Measurements from ENCODE around the gene B4GALT5. TPM values are rescaled to one million over a fixed set of nuclear protein-coding genes. Genes with fewer than 3 reads are reported as not detected.
A peak's percentile ranks its signal among the peaks of the same experiment; 100 is the strongest.

Gene B4GALT5
- total RNA-seq, 2 experiments from 2014 or later, result 9.8 to 18.8 TPM

GRCh38 chr20:49696594-49696993 lies 17.1 kb downstream of the B4GALT5 start:
- no peaks in the 10 kb centered on the region for H3K9me2 ChIP-seq (ENCODE audit: insufficient read depth, low read length)
- H3K79me2 ChIP-seq (ENCODE audit: insufficient read depth, low read depth, low read length), result peaks cover 100% of the 10 kb centered on the region
- TF ChIP-seq, protein P1, sequence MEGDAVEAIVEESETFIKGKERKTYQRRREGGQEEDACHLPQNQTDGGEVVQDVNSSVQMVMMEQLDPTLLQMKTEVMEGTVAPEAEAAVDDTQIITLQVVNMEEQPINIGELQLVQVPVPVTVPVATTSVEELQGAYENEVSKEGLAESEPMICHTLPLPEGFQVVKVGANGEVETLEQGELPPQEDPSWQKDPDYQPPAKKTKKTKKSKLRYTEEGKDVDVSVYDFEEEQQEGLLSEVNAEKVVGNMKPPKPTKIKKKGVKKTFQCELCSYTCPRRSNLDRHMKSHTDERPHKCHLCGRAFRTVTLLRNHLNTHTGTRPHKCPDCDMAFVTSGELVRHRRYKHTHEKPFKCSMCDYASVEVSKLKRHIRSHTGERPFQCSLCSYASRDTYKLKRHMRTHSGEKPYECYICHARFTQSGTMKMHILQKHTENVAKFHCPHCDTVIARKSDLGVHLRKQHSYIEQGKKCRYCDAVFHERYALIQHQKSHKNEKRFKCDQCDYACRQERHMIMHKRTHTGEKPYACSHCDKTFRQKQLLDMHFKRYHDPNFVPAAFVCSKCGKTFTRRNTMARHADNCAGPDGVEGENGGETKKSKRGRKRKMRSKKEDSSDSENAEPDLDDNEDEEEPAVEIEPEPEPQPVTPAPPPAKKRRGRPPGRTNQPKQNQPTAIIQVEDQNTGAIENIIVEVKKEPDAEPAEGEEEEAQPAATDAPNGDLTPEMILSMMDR (conservative IDR thresholded peaks at IDR 0.05; ENCODE audit: low read length), result no peak
- TF ChIP-seq EZH2phosphoT487 (IDR thresholded peaks at IDR 0.05; ENCODE audit: borderline replicate concordance, low read depth, low read length), result no peak
- H3K4me1 ChIP-seq (ENCODE audit: insufficient read depth, low read length, poor library complexity, severe bottlenecking), result peaks cover 86% of the 10 kb centered on the region
- no peaks in the 10 kb centered on the region; the same call in 1 of the 2 replicates for H3K36me3 ChIP-seq (ENCODE audit: insufficient read depth, low read length)
- BruUV-seq (replicated peaks), result no TSS peak
- H3K4me3 ChIP-seq (ENCODE audit: low read depth, low read length, poor library complexity, severe bottlenecking), result no peak overlapping the region
- ChIA-PET CTCF (ENCODE audit: unreplicated experiment) (no interaction called here), POLR2A (interaction anchor here (0.7 to 2.0 kb wide), 6 partner anchors 11 to 63 kb away, joined by 3 to 10 read pairs (median 4); no protein-coding TSS in a partner anchor)
- H3K4me2 ChIP-seq (ENCODE audit: low read length), result peak overlapping the region; percentile 50; the same call in 1 of the 2 replicates
- no peak overlapping the region for H2AFZ ChIP-seq (ENCODE audit: low read length)
- intact Hi-C loops (cut with micrococcal nuclease; ENCODE audit: unreplicated experiment), result no loop called here
- DNase-seq (ENCODE audit: low spot score), result no peak
- H3K27ac ChIP-seq (ENCODE audit: low read depth, low read length, poor library complexity, severe bottlenecking), result no peak overlapping the region
- H4K20me1 ChIP-seq (ENCODE audit: insufficient read depth, low read length), result peaks cover 23% of the 10 kb centered on the region
- H3K9me3 ChIP-seq (ENCODE audit: low read length), result no peaks in the 10 kb centered on the region

DNA sequence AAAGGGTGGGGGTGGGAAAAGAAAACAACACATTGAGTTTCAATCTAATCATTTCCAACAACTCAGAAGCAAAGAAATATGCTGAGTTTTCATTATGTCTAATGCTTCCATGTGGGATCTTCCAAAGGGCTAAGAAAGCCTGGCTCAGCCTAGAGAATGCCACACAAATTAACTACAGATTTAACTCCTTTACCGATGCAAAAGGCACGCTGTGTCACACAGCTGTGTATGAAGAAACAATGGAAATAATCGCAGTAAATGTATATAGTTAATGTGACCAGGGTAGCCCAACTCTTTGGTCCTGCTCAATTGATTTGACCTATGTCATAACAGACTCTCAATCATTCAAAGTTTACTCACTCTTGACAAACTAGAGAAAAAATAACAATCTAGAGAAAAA lies 17.8 kb downstream of the B4GALT5 start:
- Histone ChIP-seq H3K36me3 (ENCODE audit: insufficient read depth, low read length) (no peaks in the 10 kb centered on the region; the same call in 1 of the 2 replicates), H4K20me1 (ENCODE audit: insufficient read depth, low read length) (peaks cover 23% of the 10 kb centered on the region), H3K4me1 (ENCODE audit: insufficient read depth, low read length, poor library complexity, severe bottlenecking) (peaks cover 78% of the 10 kb centered on the region), H3K9me3 (ENCODE audit: low read length) (no peaks in the 10 kb centered on the region), H3K79me2 (ENCODE audit: insufficient read depth, low read depth, low read length) (peaks cover 100% of the 10 kb centered on the region), H2AFZ (ENCODE audit: low read length) (no peak overlapping the region), H3K4me3 (ENCODE audit: low read depth, low read length, poor library complexity, severe bottlenecking) (no peak overlapping the region), H3K27ac (ENCODE audit: low read depth, low read length, poor library complexity, severe bottlenecking) (no peak overlapping the region), H3K4me2 (ENCODE audit: low read length) (no peak overlapping the region), H3K9me2 (ENCODE audit: insufficient read depth, low read length) (no peaks in the 10 kb centered on the region)
- TF ChIP-seq EZH2phosphoT487 (IDR thresholded peaks at IDR 0.05; ENCODE audit: borderline replicate concordance, low read depth, low read length), result no peak
- intact Hi-C loops (cut with micrococcal nuclease; ENCODE audit: unreplicated experiment), result no loop called here
- POLR2A ChIA-PET, result interaction anchor here (0.6 to 2.0 kb wide), 3 partner anchors 10 to 1833 kb away, joined by 3 to 10 read pairs (median 8); no protein-coding TSS in a partner anchor
- CTCF ChIA-PET (ENCODE audit: unreplicated experiment), result no interaction called here
- no TSS peak for BruUV-seq (replicated peaks)
- DNase-seq (ENCODE audit: low spot score), result no peak

- H3K27ac ChIP-seq (ENCODE audit: low read depth, low read length, poor library complexity, severe bottlenecking), result no peak overlapping the region
- DNase-seq (ENCODE audit: low spot score), result no peak
- CTCF ChIA-PET (ENCODE audit: unreplicated experiment), result interaction anchor here (1.4 kb wide), 1 partner anchor 19 kb away, joined by 4 read pairs; no protein-coding TSS in a partner anchor
These were observed 19.1 kb downstream of the B4GALT5 start for GRCh38 chr20:49694450-49695071.

More at GRCh38 chr20:49694450-49695071, 19.1 kb downstream of the B4GALT5 start:
- Histone ChIP-seq H3K9me2 (ENCODE audit: insufficient read depth, low read length) (no peaks in the 10 kb centered on the region), H3K4me3 (ENCODE audit: low read depth, low read length, poor library complexity, severe bottlenecking) (no peak overlapping the region), H4K20me1 (ENCODE audit: insufficient read depth, low read length) (peaks cover 19% of the 10 kb centered on the region), H2AFZ (ENCODE audit: low read length) (no peak overlapping the region), H3K9me3 (ENCODE audit: low read length) (no peaks in the 10 kb centered on the region), H3K36me3 (ENCODE audit: insufficient read depth, low read length) (no peaks in the 10 kb centered on the region; the same call in 1 of the 2 replicates), H3K4me2 (ENCODE audit: low read length) (peak overlapping the region; percentile 50), H3K4me1 (ENCODE audit: insufficient read depth, low read length, poor library complexity, severe bottlenecking) (peaks cover 70% of the 10 kb centered on the region), H3K79me2 (ENCODE audit: insufficient read depth, low read depth, low read length) (peaks cover 96% of the 10 kb centered on the region)
- POLR2A ChIA-PET, result interaction anchor here (1.6 to 2.5 kb wide), 3 partner anchors 9 to 19 kb away, joined by 5 to 13 read pairs (median 5); no protein-coding TSS in a partner anchor
- no TSS peak for BruUV-seq (replicated peaks)
- TF ChIP-seq, protein P1 (conservative IDR thresholded peaks at IDR 0.05; ENCODE audit: low read length), result no peak
- TF ChIP-seq EZH2phosphoT487 (IDR thresholded peaks at IDR 0.05; ENCODE audit: borderline replicate concordance, low read depth, low read length), result no peak
- intact Hi-C loops (cut with micrococcal nuclease; ENCODE audit: unreplicated experiment), result no loop called here
